IMR-90 (cell line): ENCODE data around the gene CD34. TPM values are rescaled to one million over a fixed set of nuclear protein-coding genes. Genes with fewer than 3 reads are reported as not detected.

ENCODE experiments used
- ATAC-seq: fragments of 200-7000 bp; cut with Tn5 transposase; 2 replicates; pipeline ENCODE4 v1.9.1; 2020; ENCODE audit warnings: low read depth, mild to moderate bottlenecking, moderate library complexity
- BruUV-seq: library from RNA; stranded (reverse); fragments of 400-500 nt; replicated peaks from 2 replicates; lab custom pipeline; 2021; lab: Mats Ljungman, UMichigan
- CTCF ChIA-PET: fragments of 300-600 bp; formaldehyde crosslinking; extraction: SDS; loops from one replicate; lab custom pipeline; 2021; ENCODE audit warnings: antibody characterized with exemption; lab: Yijun Ruan, JAX
- POLR2A ChIA-PET: fragments of 300-600 bp; sonication (Branson Sonifier 250); formaldehyde crosslinking; loops from one replicate; lab custom pipeline; 2022; ENCODE audit warnings: antibody characterized with exemption; ENCODE audit not compliant: unreplicated experiment; lab: Charles Lee
- DNase-seq: peaks from one replicate; pipeline ENCODE4 v3.0.0; 2013
- H2AFZ ChIP-seq: replicated peaks from 2 replicates; pipeline ENCODE3; 2013; ENCODE audit warnings: low read length, mild to moderate bottlenecking; ENCODE audit not compliant: poor library complexity
- H2AK5ac ChIP-seq: 2 replicates; pipeline ENCODE4 v1.6.1; 2013; ENCODE audit warnings: low read depth, low read length, inconsistent platforms
- H2AK9ac ChIP-seq: replicated peaks from 2 replicates; pipeline ENCODE3; 2013; ENCODE audit warnings: mild to moderate bottlenecking, low read depth, low read length, moderate library complexity; ENCODE audit not compliant: poor library complexity
- H2BK120ac ChIP-seq: 2 replicates; pipeline ENCODE4 v1.6.1; 2013; ENCODE audit warnings: low read depth, low read length, inconsistent platforms
- H2BK15ac ChIP-seq: 3 replicates; pipeline ENCODE4 v1.6.1; 2013; ENCODE audit warnings: low read depth, low read length, inconsistent platforms
- H2BK20ac ChIP-seq: 2 replicates; pipeline ENCODE4 v1.6.1; 2013; ENCODE audit warnings: low read depth, mild to moderate bottlenecking, inconsistent platforms, low read length, moderate library complexity
- H2BK5ac ChIP-seq: 2 replicates; pipeline ENCODE4 v1.6.1; 2013; ENCODE audit warnings: mild to moderate bottlenecking, low read depth, low read length, inconsistent platforms; ENCODE audit not compliant: poor library complexity, severe bottlenecking
- H3K14ac ChIP-seq: replicated peaks from 2 replicates; pipeline ENCODE4 v1.6.1; 2013; ENCODE audit warnings: low read depth, low read length, inconsistent platforms
- H3K18ac ChIP-seq: 2 replicates; pipeline ENCODE4 v1.6.1; 2013; ENCODE audit warnings: low read depth, low read length, control low read depth
- H3K23ac ChIP-seq: 2 replicates; pipeline ENCODE4 v1.6.1; 2013; ENCODE audit warnings: low read depth, low read length, inconsistent platforms
- H3K27ac ChIP-seq: 2 replicates; pipeline ENCODE4 v1.5.1; 2013; ENCODE audit warnings: mild to moderate bottlenecking, control low read depth, low read length; ENCODE audit not compliant: insufficient read depth
- H3K27me3 ChIP-seq: 2 replicates; pipeline ENCODE4 v1.6.1; 2013; ENCODE audit warnings: low read length; ENCODE audit not compliant: control insufficient read depth, insufficient read depth
- H3K36me3 ChIP-seq: 2 replicates; pipeline ENCODE4 v1.6.1; 2013; ENCODE audit warnings: low read length, mixed read lengths; ENCODE audit not compliant: control insufficient read depth, insufficient read depth
- H3K4ac ChIP-seq: 2 replicates; pipeline ENCODE4 v1.6.1; 2013; ENCODE audit warnings: low read depth, low read length, inconsistent platforms
- H3K4me1 ChIP-seq: 2 replicates; pipeline ENCODE4 v1.6.1; 2013; ENCODE audit warnings: low read length, mixed read lengths; ENCODE audit not compliant: control insufficient read depth, insufficient read depth
- H3K4me2 ChIP-seq: 2 replicates; pipeline ENCODE4 v1.6.1; 2013; ENCODE audit warnings: low read depth, mild to moderate bottlenecking, control low read depth, low read length, moderate library complexity
- H3K4me3 ChIP-seq: 2 replicates; pipeline ENCODE4 v1.5.1; 2013; ENCODE audit warnings: low read depth, mild to moderate bottlenecking, control low read depth, low read length, moderate library complexity; ENCODE audit not compliant: insufficient read depth
- H3K56ac ChIP-seq: 2 replicates; pipeline ENCODE4 v1.6.1; 2013; ENCODE audit warnings: low read length, inconsistent platforms; ENCODE audit not compliant: insufficient read depth; ENCODE audit errors: extremely low read depth
- H3K79me1 ChIP-seq, 2 experiments: 2 replicates each; pipeline ENCODE4 v1.6.1; 2013; ENCODE audit warnings: low read length in 2 of 2, inconsistent platforms in 1 of 2, low read depth in 1 of 2
- H3K9ac ChIP-seq: 2 replicates; pipeline ENCODE4 v1.6.1; 2013; ENCODE audit warnings: low read depth, low read length, control low read depth
- H3K9me1 ChIP-seq: 2 replicates; pipeline ENCODE4 v1.6.1; 2013; ENCODE audit warnings: low read length, inconsistent platforms; ENCODE audit not compliant: insufficient read depth
- H3K9me3 ChIP-seq: 2 replicates; pipeline ENCODE4 v1.6.1; 2013; ENCODE audit warnings: low read length; ENCODE audit not compliant: control insufficient read depth, insufficient read depth
- H4K20me1 ChIP-seq: 2 replicates; pipeline ENCODE4 v1.6.1; 2013; ENCODE audit warnings: low read length, inconsistent platforms; ENCODE audit not compliant: insufficient read depth
- H4K5ac ChIP-seq: 2 replicates; pipeline ENCODE4 v1.6.1; 2013; ENCODE audit warnings: mild to moderate bottlenecking, low read depth, low read length, control low read depth
- H4K8ac ChIP-seq, 2 experiments: 2 replicates each; pipeline ENCODE4 v1.6.1; 2013; ENCODE audit warnings: low read depth in 2 of 2, low read length in 2 of 2, control low read depth in 1 of 2, inconsistent platforms in 1 of 2
- H4K91ac ChIP-seq: 2 replicates; pipeline ENCODE4 v1.6.1; 2013; ENCODE audit warnings: low read depth, low read length, inconsistent platforms; ENCODE audit not compliant: insufficient read depth
- BHLHE40 ChIP-seq: fragments of 150-350 bp; IDR thresholded peaks from 2 replicates; pipeline ENCODE4 v1.6.1; 2016; ENCODE audit warnings: mild to moderate bottlenecking, low read depth, low read length
- CEBPB ChIP-seq: IDR thresholded peaks from 2 replicates; pipeline ENCODE4 v1.6.1; 2012; ENCODE audit warnings: low read depth, low read length, improper control_type of control experiment
- CHD1 ChIP-seq: IDR thresholded peaks from 2 replicates; pipeline ENCODE4 v1.6.1; 2012; ENCODE audit warnings: low read depth, low read length, improper control_type of control experiment
- FOS ChIP-seq: fragments of 150-350 bp; IDR thresholded peaks from 2 replicates; pipeline ENCODE4 v1.6.1; 2016; ENCODE audit warnings: low read depth, low read length
- MAFK ChIP-seq: IDR thresholded peaks from 2 replicates; pipeline ENCODE4 v1.6.1; 2012; ENCODE audit warnings: low read depth, low read length, improper control_type of control experiment
- MAZ ChIP-seq: IDR thresholded peaks from 2 replicates; pipeline ENCODE4 v1.6.1; 2012; ENCODE audit warnings: low read depth, mild to moderate bottlenecking, low read length, improper control_type of control experiment, moderate library complexity, borderline replicate concordance
- MXI1 ChIP-seq: IDR thresholded peaks from 2 replicates; pipeline ENCODE4 v1.6.1; 2012; ENCODE audit warnings: low read depth, mild to moderate bottlenecking, low read length, moderate library complexity, borderline replicate concordance
- NFE2L2 ChIP-seq: fragments of 150-350 bp; IDR thresholded peaks from 2 replicates; pipeline ENCODE4 v1.6.1; 2016; ENCODE audit warnings: low read depth, mild to moderate bottlenecking, low read length
- POLR2A ChIP-seq: IDR thresholded peaks from 2 replicates; pipeline ENCODE4 v1.6.1; 2012; ENCODE audit warnings: mild to moderate bottlenecking, low read depth, low read length
- RAD21 ChIP-seq: IDR thresholded peaks from 2 replicates; pipeline ENCODE4 v1.6.1; 2012; ENCODE audit warnings: low read length, improper control_type of control experiment
- RCOR1 ChIP-seq: IDR thresholded peaks from 2 replicates; pipeline ENCODE4 v1.6.1; 2012; ENCODE audit warnings: mild to moderate bottlenecking, low read length, improper control_type of control experiment; ENCODE audit not compliant: insufficient replicate concordance
- RFX5 ChIP-seq: IDR thresholded peaks from 2 replicates; pipeline ENCODE4 v1.8.0; 2012; ENCODE audit warnings: low read depth, mild to moderate bottlenecking, low read length, moderate library complexity
- SMC3 ChIP-seq: fragments of 150-350 bp; IDR thresholded peaks from 2 replicates; pipeline ENCODE4 v1.6.1; 2016; ENCODE audit warnings: low read depth, mild to moderate bottlenecking, antibody characterized with exemption, low read length, moderate library complexity
- WGBS, 2 experiments: methylation state at CpG; one replicate each; pipeline versions ENCODE4 v1.1.5 to v1.1.7; 2013; ENCODE audit warnings: missing lambda C conversion rate in 2 of 2; ENCODE audit not compliant: insufficient read length in 1 of 2; ENCODE audit errors: extremely low coverage in 2 of 2; 5-methylcytosine and 5-hydroxymethylcytosine counted together
- dilution Hi-C: fragments of 300-500 bp; cut with HindIII; formaldehyde crosslinking; loops from one replicate; pipeline ENCODE4 v1.14.3; 2018; ENCODE audit warnings: low sequenced_read_pairs; ENCODE audit not compliant: unreplicated experiment
- in situ Hi-C: fragments of 300-500 bp; cut with MboI; formaldehyde crosslinking; loops from 3 replicates; pipeline ENCODE4 v1.14.3; 2019; ENCODE audit warnings: low sequenced_read_pairs, inconsistent platforms, mixed read lengths
- intact Hi-C: fragments of 100-400 bp; cut with micrococcal nuclease; formaldehyde crosslinking; loops from 2 replicates; pipeline ENCODE4 v1.10.0; 2022
- polyA plus RNA-seq, 3 experiments: library from polyadenylated mRNA; depleted of rRNA; stranded (reverse); fragments of >200 nt; gene quantifications; 2 replicates each; pipeline ENCODE4 v1.2.3, GENCODE V29; 2012; ENCODE audit warnings: low replicate concordance in 1 of 3
- total RNA-seq: library from RNA; depleted of rRNA; stranded (reverse); fragments of >200 nt; gene quantifications from 2 replicates; pipeline ENCODE4 v1.2.3, GENCODE V29; 2012
- TF ChIP-seq, protein P1 (sequence below): fragments of 150-350 bp; IDR thresholded peaks from 2 replicates; pipeline ENCODE4 v1.6.1; 2017; ENCODE audit warnings: mild to moderate bottlenecking, antibody characterized with exemption, low read length, low read depth
- TF ChIP-seq, protein P2 (sequence below): conservative IDR thresholded peaks from 2 replicates; pipeline ENCODE4 v1.5.1; 2012; ENCODE audit warnings: mild to moderate bottlenecking, low read depth, low read length, improper control_type of control experiment
- TF ChIP-seq, protein P3 (sequence below): fragments of 150-350 bp; IDR thresholded peaks from 2 replicates; pipeline ENCODE4 v1.6.1; 2016; ENCODE audit warnings: low read depth, mild to moderate bottlenecking, low read length, moderate library complexity, borderline replicate concordance

Gene CD34
- total and polyA plus RNA-seq, 2 of the 4 experiments (the other 2 are of a cell fraction) = 0.14 TPM; not detected in 1

DNA sequence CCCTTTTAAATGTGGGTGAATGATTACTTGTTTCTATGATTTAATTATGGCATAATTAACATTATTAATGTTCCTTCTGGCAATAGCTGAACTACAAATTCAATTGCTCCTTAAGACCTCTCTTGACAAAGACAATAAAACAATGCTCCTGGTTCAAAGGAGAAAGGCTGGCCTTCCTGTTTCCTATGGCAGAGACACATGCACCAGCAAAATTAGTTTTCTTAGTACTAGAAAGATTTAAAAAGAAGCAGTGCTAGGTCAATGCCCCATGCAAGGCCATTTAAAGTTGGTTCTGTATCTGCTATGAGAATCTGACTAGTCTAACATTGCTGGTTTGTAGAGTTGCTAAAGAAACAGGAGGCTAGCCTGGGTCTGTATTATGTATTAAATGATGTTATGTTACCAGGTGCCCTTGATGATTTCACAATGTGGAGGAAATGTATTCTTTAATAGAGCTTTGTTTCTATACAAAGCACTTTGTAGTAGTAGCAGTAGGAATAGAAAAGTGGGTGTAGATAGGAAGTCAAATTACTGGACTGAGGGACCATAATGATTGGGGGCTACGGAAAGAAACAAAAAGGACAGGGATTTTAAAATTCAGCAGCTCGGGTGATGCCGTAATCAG is 38.8 kb upstream of the CD34 start:
- H4K20me1 ChIP-seq = no peaks in the 10 kb centered on the region
- no peak overlapping the region for H4K91ac ChIP-seq
- H3K36me3 ChIP-seq = no peaks in the 10 kb centered on the region
- H3K27ac ChIP-seq = no peak overlapping the region
- H3K9me3 ChIP-seq = no peaks in the 10 kb centered on the region
- H3K56ac ChIP-seq = no peak overlapping the region
- no peaks in the 10 kb centered on the region for H3K4me1 ChIP-seq
- no peaks in the 10 kb centered on the region for H3K79me1 ChIP-seq
- no peak overlapping the region for H3K4ac ChIP-seq
- H2BK5ac ChIP-seq = no peak overlapping the region
- no peak overlapping the region for H2AK5ac ChIP-seq
- CTCF ChIA-PET = no interaction called here
- H2AFZ ChIP-seq = no peak overlapping the region
- POLR2A ChIA-PET = no interaction called here
- no peak overlapping the region for H3K14ac ChIP-seq
- no peak overlapping the region for H3K9ac ChIP-seq
- H2AK9ac ChIP-seq = no peak overlapping the region
- H4K8ac ChIP-seq = no peak overlapping the region
- no peak overlapping the region for H3K4me2 ChIP-seq
- H3K9me1 ChIP-seq = 0 out of 2 replicates have a peak, but pooled peaks cover 3% of the 10 kb centered on the region
- intact Hi-C loops (no loop called here), in situ Hi-C loops (no loop called here), dilution Hi-C loops (no loop called here)
- H3K4me3 ChIP-seq = no peak overlapping the region
- no peak overlapping the region for H3K18ac ChIP-seq
- no peak overlapping the region for H4K5ac ChIP-seq
- ATAC-seq (no peak), DNase-seq (no peak)
- H3K27me3 ChIP-seq = peaks cover 16% of the 10 kb centered on the region
- 89% methylated on average over 3 of the region's 3 CpGs; no CpG with 5 or more reads in 1 of the 2 experiments for WGBS, 2 experiments
- BruUV-seq = no TSS peak
- no peak overlapping the region for H2BK20ac ChIP-seq
- H3K23ac ChIP-seq = no peak overlapping the region
- TF ChIP-seq CHD1 (no peak), MXI1 (no peak), CEBPB (no peak), MAZ (no peak), RCOR1 (no peak), MAFK (no peak), RAD21 (no peak), NFE2L2 (no peak), BHLHE40 (no peak), POLR2A (no peak), FOS (no peak), SMC3 (no peak), RFX5 (no peak)
- TF ChIP-seq, protein P1, sequence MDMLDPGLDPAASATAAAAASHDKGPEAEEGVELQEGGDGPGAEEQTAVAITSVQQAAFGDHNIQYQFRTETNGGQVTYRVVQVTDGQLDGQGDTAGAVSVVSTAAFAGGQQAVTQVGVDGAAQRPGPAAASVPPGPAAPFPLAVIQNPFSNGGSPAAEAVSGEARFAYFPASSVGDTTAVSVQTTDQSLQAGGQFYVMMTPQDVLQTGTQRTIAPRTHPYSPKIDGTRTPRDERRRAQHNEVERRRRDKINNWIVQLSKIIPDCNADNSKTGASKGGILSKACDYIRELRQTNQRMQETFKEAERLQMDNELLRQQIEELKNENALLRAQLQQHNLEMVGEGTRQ = no peak
- TF ChIP-seq, protein P2, sequence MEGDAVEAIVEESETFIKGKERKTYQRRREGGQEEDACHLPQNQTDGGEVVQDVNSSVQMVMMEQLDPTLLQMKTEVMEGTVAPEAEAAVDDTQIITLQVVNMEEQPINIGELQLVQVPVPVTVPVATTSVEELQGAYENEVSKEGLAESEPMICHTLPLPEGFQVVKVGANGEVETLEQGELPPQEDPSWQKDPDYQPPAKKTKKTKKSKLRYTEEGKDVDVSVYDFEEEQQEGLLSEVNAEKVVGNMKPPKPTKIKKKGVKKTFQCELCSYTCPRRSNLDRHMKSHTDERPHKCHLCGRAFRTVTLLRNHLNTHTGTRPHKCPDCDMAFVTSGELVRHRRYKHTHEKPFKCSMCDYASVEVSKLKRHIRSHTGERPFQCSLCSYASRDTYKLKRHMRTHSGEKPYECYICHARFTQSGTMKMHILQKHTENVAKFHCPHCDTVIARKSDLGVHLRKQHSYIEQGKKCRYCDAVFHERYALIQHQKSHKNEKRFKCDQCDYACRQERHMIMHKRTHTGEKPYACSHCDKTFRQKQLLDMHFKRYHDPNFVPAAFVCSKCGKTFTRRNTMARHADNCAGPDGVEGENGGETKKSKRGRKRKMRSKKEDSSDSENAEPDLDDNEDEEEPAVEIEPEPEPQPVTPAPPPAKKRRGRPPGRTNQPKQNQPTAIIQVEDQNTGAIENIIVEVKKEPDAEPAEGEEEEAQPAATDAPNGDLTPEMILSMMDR = no peak
- TF ChIP-seq, protein P3, sequence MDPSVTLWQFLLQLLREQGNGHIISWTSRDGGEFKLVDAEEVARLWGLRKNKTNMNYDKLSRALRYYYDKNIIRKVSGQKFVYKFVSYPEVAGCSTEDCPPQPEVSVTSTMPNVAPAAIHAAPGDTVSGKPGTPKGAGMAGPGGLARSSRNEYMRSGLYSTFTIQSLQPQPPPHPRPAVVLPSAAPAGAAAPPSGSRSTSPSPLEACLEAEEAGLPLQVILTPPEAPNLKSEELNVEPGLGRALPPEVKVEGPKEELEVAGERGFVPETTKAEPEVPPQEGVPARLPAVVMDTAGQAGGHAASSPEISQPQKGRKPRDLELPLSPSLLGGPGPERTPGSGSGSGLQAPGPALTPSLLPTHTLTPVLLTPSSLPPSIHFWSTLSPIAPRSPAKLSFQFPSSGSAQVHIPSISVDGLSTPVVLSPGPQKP = no peak
- no peak overlapping the region for H2BK15ac ChIP-seq
- H2BK120ac ChIP-seq = no peak overlapping the region
